ENCODE results near the gene CHRND.

DNA sequence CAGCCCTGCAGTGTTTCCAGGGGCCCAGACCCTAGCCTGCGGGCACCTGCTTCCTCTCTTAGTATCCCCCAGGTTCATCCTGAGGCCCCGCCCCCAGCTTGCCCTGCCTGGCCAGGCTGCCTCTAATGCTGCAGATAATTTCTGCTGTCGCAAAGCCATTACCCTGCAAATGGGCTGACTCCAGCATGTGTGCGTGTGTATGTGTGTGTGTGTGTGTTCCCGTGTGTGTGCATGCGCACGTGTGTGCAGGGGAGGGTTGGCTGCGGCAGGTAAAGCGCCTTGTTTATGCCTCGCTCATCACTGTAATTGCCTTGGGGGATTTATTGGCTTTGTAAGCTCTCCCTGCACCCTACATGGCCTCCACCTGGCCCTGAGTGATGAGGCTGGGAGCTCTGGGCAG lies 13.4 kb upstream of the CHRND start:
- TF ChIP-seq, protein P1, sequence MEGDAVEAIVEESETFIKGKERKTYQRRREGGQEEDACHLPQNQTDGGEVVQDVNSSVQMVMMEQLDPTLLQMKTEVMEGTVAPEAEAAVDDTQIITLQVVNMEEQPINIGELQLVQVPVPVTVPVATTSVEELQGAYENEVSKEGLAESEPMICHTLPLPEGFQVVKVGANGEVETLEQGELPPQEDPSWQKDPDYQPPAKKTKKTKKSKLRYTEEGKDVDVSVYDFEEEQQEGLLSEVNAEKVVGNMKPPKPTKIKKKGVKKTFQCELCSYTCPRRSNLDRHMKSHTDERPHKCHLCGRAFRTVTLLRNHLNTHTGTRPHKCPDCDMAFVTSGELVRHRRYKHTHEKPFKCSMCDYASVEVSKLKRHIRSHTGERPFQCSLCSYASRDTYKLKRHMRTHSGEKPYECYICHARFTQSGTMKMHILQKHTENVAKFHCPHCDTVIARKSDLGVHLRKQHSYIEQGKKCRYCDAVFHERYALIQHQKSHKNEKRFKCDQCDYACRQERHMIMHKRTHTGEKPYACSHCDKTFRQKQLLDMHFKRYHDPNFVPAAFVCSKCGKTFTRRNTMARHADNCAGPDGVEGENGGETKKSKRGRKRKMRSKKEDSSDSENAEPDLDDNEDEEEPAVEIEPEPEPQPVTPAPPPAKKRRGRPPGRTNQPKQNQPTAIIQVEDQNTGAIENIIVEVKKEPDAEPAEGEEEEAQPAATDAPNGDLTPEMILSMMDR (IDR thresholded peaks at IDR 0.05; ENCODE audit: low read depth, low read length), result no peak
- no peak for TF ChIP-seq EZH2phosphoT487 (IDR thresholded peaks at IDR 0.05; ENCODE audit: low read depth)

All from OCI-LY3 (cell line).